Sigmoid colon (tissue), 7 donors: ENCODE results near the gene SEC14L1. TPM values are rescaled to one million over a fixed set of nuclear protein-coding genes. Genes with fewer than 3 reads are reported as not detected.
A peak's percentile ranks its signal among the peaks of the same experiment; 100 is the strongest.

Experiments used
- DNase-seq: peaks from one replicate; pipeline ENCODE4 v3.0.0-alpha.2; 2019
- H3K27ac ChIP-seq, 4 donors: fragments of 200-600 bp; sonication (generic); one replicate each; pipeline ENCODE4 v1.5.1; 2016 to 2019; ENCODE audit warnings: mild to moderate bottlenecking in 1 of 4
- H3K27me3 ChIP-seq, 3 donors: fragments of 200-600 bp; sonication (generic); one replicate each; pipeline ENCODE4 v1.5.1; 2019; ENCODE audit warnings: mild to moderate bottlenecking in 1 of 3
- H3K36me3 ChIP-seq, 4 donors: fragments of 200-600 bp; sonication (generic); one replicate each; pipeline ENCODE4 v1.5.1; 2016 to 2019
- H3K4me1 ChIP-seq, 4 donors: fragments of 200-600 bp; sonication (generic); one replicate each; pipeline ENCODE4 v1.5.1; 2017 to 2019
- H3K4me3 ChIP-seq, 4 donors: fragments of 200-600 bp; sonication (generic); one replicate each; pipeline ENCODE4 v1.5.1; 2017 to 2019; ENCODE audit warnings: mild to moderate bottlenecking in 2 of 4, moderate library complexity in 1 of 4
- H3K9me3 ChIP-seq, 4 donors: fragments of 200-600 bp in 3 of 4; sonication (generic) in 3 of 4; one replicate each; pipeline versions ENCODE4 v1.5.1 to v1.6.1; 2013 to 2019
- EP300 ChIP-seq, 4 donors: sonication (generic); formaldehyde crosslinking; IDR thresholded peaks; one replicate each; pipeline ENCODE4 v1.6.1; 2017; ENCODE audit warnings: antibody characterized with exemption in 4 of 4
- POLR2A ChIP-seq, 2 donors: fragments of 450-650 bp; IDR thresholded peaks; one replicate each; pipeline ENCODE4 v1.6.1; 2016; ENCODE audit warnings: antibody characterized with exemption in 2 of 2, mild to moderate bottlenecking in 2 of 2, moderate library complexity in 2 of 2
- POLR2AphosphoS5 ChIP-seq, 4 donors: sonication (generic); formaldehyde crosslinking; IDR thresholded peaks; one replicate each; pipeline ENCODE4 v1.6.1; 2017; ENCODE audit warnings: antibody characterized with exemption in 4 of 4
- WGBS, 2 donors: extraction: QIAGEN DNeasy Blood & Tissue Kit; methylation state at CpG; one replicate each; pipeline ENCODE4 v1.1.7; 2013; 5-methylcytosine and 5-hydroxymethylcytosine counted together
- intact Hi-C: fragments of 100-400 bp; cut with DNase I; formaldehyde crosslinking; loops from one replicate; pipeline ENCODE4 v1.15.1; 2023
- polyA plus RNA-seq, 3 donors: library from polyadenylated mRNA; stranded (reverse); fragments of 200-250 nt; gene quantifications; one replicate each; pipeline ENCODE4 v1.2.3, GENCODE V29; 2013
- total RNA-seq, 4 donors: library from RNA; depleted of rRNA; stranded (reverse); fragments of >200 nt; gene quantifications; one replicate each; pipeline ENCODE4 v1.1.0, GENCODE V29; 2016
- TF ChIP-seq, protein P1 (sequence below), 4 experiments: fragments of 450-650 bp in 3 of 4; fragments of 200-600 bp in 1 of 4; IDR thresholded peaks; one replicate each; pipeline ENCODE4 v1.5.1; 2016 to 2019; ENCODE audit warnings: antibody characterized with exemption in 4 of 4, mild to moderate bottlenecking in 3 of 4, moderate library complexity in 2 of 4
- donor health status: healthy with polysubstance abuse.
- donor health status: Bipolar disorder and iron deficiency.
- donor health status: healthy.

SEC14L1 gene
- total and polyA plus RNA-seq, 7 donors = 9.6 to 39.9 (median 20.1) TPM

DNA sequence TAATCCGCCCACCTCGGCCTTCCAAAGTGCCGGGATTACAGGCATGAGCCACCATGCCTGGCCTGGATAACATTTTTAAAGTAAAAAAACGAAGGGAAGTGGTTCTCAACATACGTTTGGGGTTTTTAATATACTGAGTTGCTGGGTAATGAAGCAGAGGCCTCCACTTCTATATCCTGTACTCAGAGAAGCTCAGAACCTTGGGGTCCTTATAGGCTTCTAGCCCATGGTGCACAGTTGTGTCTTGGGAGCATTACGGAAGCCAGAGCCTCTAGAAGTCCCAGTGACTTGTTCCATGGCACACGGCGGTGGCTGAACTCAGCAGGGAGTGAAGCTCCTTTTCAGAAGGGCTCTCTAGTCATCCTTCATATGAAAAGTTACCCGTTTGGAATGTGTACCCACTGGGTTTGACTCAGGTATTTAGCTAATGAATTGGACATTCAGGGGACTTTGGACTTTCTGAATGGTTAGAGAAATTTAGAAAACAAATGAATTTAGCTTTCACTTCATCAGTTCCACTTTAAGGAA lies 67.0 kb downstream of the SEC14L1 start:
- TF ChIP-seq POLR2AphosphoS5 (IDR thresholded peaks at IDR 0.05) (no peak), EP300 (IDR thresholded peaks at IDR 0.05) (no peak), POLR2A (IDR thresholded peaks at IDR 0.05) (no peak)
- TF ChIP-seq, protein P1, sequence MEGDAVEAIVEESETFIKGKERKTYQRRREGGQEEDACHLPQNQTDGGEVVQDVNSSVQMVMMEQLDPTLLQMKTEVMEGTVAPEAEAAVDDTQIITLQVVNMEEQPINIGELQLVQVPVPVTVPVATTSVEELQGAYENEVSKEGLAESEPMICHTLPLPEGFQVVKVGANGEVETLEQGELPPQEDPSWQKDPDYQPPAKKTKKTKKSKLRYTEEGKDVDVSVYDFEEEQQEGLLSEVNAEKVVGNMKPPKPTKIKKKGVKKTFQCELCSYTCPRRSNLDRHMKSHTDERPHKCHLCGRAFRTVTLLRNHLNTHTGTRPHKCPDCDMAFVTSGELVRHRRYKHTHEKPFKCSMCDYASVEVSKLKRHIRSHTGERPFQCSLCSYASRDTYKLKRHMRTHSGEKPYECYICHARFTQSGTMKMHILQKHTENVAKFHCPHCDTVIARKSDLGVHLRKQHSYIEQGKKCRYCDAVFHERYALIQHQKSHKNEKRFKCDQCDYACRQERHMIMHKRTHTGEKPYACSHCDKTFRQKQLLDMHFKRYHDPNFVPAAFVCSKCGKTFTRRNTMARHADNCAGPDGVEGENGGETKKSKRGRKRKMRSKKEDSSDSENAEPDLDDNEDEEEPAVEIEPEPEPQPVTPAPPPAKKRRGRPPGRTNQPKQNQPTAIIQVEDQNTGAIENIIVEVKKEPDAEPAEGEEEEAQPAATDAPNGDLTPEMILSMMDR (IDR thresholded peaks at IDR 0.05) = no peak
- DNase-seq = no peak
- Histone ChIP-seq H3K27ac (peak overlapping the region; percentile 29 to 65 (median 56)), H3K9me3 (no peaks in the 10 kb centered on the region), H3K4me3 (no peak overlapping the region), H3K4me1 (peaks cover 0 to 29% (median 19%) of the 10 kb centered on the region in 4 donors), H3K36me3 (peaks cover 30 to 94% (median 64%) of the 10 kb centered on the region in 4 donors), H3K27me3 (no peaks in the 10 kb centered on the region)
- WGBS, 2 donors = 89 to 91% methylated on average over 9 of the region's 9 CpGs
- intact Hi-C loops = loop anchor here (5.0 kb wide), 2 partner anchors 50 to 110 kb away; no protein-coding TSS in a partner anchor

DNA sequence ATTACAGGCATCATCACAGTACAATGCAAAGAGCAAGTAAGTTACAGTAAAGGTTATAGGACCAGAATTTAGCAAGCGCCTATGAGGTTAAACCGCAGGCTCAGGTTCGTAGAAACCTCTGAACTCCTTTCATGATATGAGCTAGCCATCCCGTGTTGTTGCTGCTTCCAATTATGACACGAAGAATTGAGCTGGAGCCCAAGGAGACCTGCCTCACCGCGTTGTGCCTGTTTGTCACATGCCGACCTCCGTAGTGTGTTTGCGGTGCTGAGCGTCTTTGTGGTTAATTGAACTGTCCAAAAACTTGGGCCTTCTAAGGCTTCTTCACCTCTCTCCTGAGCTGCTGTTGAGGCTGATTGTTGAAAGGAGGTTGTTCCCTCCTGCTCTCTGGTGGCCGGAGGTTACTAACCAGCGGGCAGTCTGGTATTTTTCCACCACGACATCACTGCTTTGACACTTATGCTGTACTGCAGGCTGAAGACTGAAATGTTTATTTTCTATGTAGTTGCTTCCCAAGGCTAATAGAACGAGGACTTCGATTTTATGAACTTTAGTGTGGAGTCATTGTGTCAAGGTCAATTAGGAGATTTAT lies 67.5 kb downstream of the SEC14L1 start:
- H3K27me3 ChIP-seq = no peaks in the 10 kb centered on the region
- WGBS, 2 donors = 81 to 90% methylated on average over 16 of the region's 16 CpGs
- H3K36me3 ChIP-seq = peaks cover 36 to 97% (median 66%) of the 10 kb centered on the region in 4 donors
- intact Hi-C loops = loop anchor here (5.0 kb wide), 2 partner anchors 51 to 111 kb away; no protein-coding TSS in a partner anchor
- no peaks in the 10 kb centered on the region for H3K9me3 ChIP-seq
- TF ChIP-seq EP300 (IDR thresholded peaks at IDR 0.05) (no peak), POLR2AphosphoS5 (IDR thresholded peaks at IDR 0.05) (peak in 1 of 4 donors; percentile 40), POLR2A (IDR thresholded peaks at IDR 0.05) (no peak)
- TF ChIP-seq, protein P1 (IDR thresholded peaks at IDR 0.05) = peak in 2 of 4 experiments; percentile 14
- H3K4me1 ChIP-seq = peaks cover 0 to 29% (median 19%) of the 10 kb centered on the region in 4 donors
- H3K27ac ChIP-seq = peak overlapping the region; percentile 29 to 65 (median 56)
- DNase-seq = no peak
- H3K4me3 ChIP-seq = no peak overlapping the region

DNA sequence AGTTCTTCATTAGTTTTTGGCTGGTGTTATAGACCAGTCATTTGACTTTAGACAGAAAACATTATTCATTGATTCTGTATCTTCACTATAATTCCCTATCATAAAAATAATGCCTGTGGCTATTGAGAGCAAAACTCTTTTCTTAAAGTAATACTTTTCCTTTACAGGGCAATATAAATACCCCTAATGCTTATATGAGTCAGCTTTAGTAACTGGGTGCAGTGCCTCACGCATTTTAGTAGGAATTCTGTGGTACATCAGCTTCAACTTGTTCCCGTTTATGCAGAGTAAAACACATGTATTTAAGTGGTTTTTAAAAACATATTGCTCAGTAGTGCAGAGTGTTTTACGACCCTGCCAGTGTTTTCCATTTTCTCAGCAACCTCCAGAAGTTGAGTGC lies 68.1 kb downstream of the SEC14L1 start:
- no peak overlapping the region for H3K4me3 ChIP-seq
- H3K27ac ChIP-seq = peak overlapping the region; percentile 29 to 65 (median 56)
- 86 to 92% methylated on average over 3 of the region's 3 CpGs for WGBS, 2 donors
- no peak for DNase-seq
- intact Hi-C loops = loop anchor here (5.0 kb wide), 2 partner anchors 52 to 112 kb away; no protein-coding TSS in a partner anchor
- TF ChIP-seq POLR2AphosphoS5 (IDR thresholded peaks at IDR 0.05) (no peak), POLR2A (IDR thresholded peaks at IDR 0.05) (no peak), EP300 (IDR thresholded peaks at IDR 0.05) (no peak)
- TF ChIP-seq, protein P1 (IDR thresholded peaks at IDR 0.05) = no peak
- H3K9me3 ChIP-seq = no peaks in the 10 kb centered on the region
- H3K4me1 ChIP-seq = peaks cover 0 to 29% (median 19%) of the 10 kb centered on the region in 4 donors
- H3K27me3 ChIP-seq = no peaks in the 10 kb centered on the region
- H3K36me3 ChIP-seq = peaks cover 39 to 97% (median 66%) of the 10 kb centered on the region in 4 donors

DNA sequence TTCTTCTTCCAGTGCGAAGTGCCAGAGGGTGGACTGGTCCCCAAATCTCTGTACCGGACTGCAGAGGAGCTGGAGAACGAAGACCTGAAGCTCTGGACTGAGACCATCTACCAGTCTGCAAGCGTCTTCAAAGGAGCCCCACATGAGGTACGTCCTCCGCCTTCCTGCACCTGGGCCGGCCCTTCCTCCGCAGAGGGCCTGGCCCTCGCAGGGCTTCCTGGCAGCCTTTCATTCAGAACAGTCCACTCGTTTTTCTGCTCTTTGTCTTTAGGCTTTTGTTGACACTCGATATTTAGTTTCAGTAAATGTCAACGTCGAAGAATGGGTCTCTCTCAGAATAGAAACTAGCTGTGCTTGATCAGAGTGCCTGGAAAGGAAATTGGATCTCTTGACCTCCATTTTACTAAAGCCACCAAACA lies 68.6 kb downstream of the SEC14L1 start:
- intact Hi-C loops = loop anchor here (5.0 kb wide), 2 partner anchors 52 to 112 kb away; no protein-coding TSS in a partner anchor
- TF ChIP-seq POLR2A (IDR thresholded peaks at IDR 0.05) (no peak), EP300 (IDR thresholded peaks at IDR 0.05) (no peak), POLR2AphosphoS5 (IDR thresholded peaks at IDR 0.05) (no peak)
- TF ChIP-seq, protein P1 (IDR thresholded peaks at IDR 0.05) = no peak

More for the DNA sequence above, 68.6 kb downstream of the SEC14L1 start:
- 88 to 92% methylated on average over 13 of the region's 13 CpGs for WGBS, 2 donors
- Histone ChIP-seq H3K36me3 (peaks cover 39 to 97% (median 68%) of the 10 kb centered on the region in 4 donors), H3K27me3 (no peaks in the 10 kb centered on the region), H3K27ac (peak overlapping the region; percentile 29 to 65 (median 56)), H3K4me1 (peaks cover 0 to 29% (median 19%) of the 10 kb centered on the region in 4 donors), H3K9me3 (no peaks in the 10 kb centered on the region), H3K4me3 (no peak overlapping the region)
- DNase-seq = no peak
